ENCODE data around the gene SIM2.

SIM2 gene

GRCh38 chr21:36710729-36711048 is 11.8 kb downstream of the SIM2 start:
- no peak for DNase-seq (ENCODE audit: low read depth)

- DNase-seq (ENCODE audit: low read depth): no peak
These were observed 14.8 kb downstream of the SIM2 start for GRCh38 chr21:36713746-36714145.

GRCh38 chr21:36716387-36716786 is 17.5 kb downstream of the SIM2 start:
- no peak for DNase-seq (ENCODE audit: low read depth)

GRCh38 chr21:36716836-36717235 is 17.9 kb downstream of the SIM2 start:
- no peak for DNase-seq (ENCODE audit: low read depth)

- DNase-seq (ENCODE audit: low read depth): no peak
These were observed 19.1 kb downstream of the SIM2 start for GRCh38 chr21:36717976-36718375.

DNA sequence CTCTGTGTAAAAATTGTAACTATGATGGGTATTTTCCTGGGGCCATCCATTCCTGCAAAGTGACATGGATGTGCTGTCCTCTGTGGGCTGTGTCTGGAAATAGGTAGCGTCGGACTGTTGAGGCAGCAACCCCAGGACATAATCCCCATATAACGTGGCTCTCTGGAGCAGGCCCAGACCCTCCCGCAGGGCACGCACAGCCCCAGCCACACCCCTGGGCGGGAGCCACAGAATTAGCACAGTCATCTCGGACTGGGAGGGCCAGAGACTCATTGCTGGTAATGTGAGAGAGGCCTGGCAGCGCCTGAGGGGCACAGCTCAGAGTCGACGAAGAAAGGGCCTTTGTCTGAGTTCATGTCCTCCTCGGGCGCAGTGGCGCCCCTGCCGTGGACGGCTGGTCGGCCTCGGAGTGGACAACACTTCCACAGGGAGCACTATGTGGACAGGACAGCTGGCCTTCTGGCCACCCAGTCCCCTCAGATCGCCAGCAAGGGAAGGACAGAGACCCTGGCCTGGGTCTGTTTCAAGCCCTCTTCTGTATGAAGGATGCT is 20.1 kb downstream of the SIM2 start:
- no peak for DNase-seq (ENCODE audit: low read depth)

- DNase-seq (ENCODE audit: low read depth): no peak
These were observed 20.7 kb downstream of the SIM2 start for GRCh38 chr21:36719614-36720013.

DNA sequence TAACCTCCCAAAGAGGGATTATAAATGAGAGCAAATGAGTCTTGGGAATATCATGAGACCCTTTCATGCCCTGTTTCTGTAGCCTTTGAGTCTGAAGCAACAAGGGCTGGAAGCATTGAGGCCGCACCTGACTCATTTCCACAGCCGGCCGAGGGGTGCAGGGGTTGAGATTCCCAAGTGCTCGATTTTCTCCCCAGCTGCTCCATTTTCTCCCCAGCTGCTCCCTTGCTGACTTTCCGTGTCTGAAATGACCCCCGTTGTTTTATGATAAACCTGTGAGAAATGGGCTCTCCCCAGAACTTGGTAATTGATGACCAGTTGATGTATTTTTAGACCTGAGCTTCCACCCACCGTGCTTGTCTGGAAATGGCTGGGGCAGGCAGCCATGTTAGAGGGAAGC is 22.9 kb downstream of the SIM2 start:
- no peak for DNase-seq (ENCODE audit: low read depth)

GRCh38 chr21:36722370-36723368 is 23.8 kb downstream of the SIM2 start:
- no peak for DNase-seq (ENCODE audit: low read depth)

DNA sequence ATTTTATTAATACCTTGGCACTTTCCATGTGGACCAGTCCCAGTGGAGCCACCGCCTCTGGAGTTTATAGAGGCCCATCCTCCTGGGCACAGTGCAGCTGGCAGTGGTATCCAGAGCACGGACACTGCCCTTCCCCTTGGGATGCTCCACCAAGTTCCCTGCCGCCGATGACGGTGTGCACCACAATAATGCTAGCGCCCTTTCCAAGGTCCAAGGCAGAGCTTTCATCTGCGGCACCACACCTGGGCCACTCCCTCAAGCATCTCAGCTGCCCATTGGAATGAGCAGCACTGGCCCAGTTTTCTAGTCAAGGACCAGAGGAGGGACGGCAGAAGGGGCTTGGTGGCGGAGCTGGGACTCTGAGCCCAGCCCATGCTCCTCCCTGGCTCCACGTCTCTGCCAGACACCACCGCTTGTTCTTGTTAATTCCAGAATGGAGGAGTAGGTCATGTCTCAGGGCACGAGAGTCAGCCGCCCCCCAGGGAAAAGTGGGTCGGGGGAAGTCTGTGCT is 24.5 kb downstream of the SIM2 start:
- DNase-seq (ENCODE audit: low read depth): no peak

DNA sequence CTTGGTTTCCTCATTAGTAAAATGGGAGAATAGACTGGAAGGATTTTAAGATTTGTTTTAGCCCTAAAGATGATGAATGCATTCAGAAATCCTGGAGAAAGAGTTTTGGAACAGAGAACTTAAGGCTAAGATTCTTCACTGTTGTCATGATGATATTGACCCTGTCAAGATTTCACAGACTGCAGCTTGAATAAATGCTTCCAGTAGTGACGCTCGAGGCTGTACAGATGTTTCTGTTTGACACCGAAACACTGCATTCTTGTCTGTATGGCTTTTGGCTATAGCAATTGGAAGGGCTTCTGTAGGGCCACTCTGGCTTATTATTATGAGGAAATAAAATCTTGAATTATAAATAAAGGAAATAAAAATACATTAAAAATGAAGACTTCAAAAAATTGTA is 25.7 kb downstream of the SIM2 start:
- no peak for DNase-seq (ENCODE audit: low read depth)

GRCh38 chr21:36725793-36726386 is 27.0 kb downstream of the SIM2 start:
- DNase-seq (ENCODE audit: low read depth): no peak

- no peak for DNase-seq (ENCODE audit: low read depth)
These were observed 29.0 kb downstream of the SIM2 start for GRCh38 chr21:36727866-36728265.

DNA sequence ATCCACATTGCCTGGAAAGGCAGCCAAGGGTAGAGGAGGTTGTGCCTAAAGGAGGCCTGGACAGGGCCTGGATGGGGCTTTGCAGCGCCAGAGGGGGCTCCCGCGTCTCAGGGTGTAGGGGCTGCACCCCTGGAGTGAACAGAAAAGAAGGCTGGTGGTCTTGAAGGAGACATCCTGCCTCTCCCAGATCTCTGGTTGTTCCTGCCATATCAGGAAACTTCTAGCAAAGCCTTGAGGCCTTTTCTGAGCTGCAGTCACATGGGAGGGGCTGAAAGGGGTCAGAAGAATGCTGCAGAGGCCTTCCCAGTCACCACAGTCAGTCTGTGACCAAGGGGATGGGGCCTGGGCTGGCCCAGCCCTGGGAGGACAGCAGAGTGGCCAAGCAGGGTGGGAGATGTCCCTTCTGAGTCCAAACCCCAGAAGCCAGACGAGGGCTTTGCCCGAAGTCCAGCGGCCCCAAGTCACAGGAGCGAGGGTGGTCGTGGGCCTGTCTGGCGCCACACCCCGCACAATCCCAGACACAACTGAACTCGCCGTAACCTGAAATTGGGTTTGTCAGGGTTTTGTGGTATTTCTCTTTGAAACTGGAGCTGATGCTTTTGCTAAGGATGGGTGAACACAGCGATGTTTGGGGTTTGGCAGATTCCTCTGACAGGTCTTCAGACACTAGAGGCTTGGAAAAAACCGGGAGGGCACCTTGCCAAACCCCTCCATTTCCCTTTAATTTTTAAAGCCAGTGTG is 29.6 kb downstream of the SIM2 start:
- DNase-seq (ENCODE audit: low read depth): no peak

- DNase-seq (ENCODE audit: low read depth): no peak
These were observed 30.5 kb downstream of the SIM2 start for GRCh38 chr21:36729310-36729970.

DNA sequence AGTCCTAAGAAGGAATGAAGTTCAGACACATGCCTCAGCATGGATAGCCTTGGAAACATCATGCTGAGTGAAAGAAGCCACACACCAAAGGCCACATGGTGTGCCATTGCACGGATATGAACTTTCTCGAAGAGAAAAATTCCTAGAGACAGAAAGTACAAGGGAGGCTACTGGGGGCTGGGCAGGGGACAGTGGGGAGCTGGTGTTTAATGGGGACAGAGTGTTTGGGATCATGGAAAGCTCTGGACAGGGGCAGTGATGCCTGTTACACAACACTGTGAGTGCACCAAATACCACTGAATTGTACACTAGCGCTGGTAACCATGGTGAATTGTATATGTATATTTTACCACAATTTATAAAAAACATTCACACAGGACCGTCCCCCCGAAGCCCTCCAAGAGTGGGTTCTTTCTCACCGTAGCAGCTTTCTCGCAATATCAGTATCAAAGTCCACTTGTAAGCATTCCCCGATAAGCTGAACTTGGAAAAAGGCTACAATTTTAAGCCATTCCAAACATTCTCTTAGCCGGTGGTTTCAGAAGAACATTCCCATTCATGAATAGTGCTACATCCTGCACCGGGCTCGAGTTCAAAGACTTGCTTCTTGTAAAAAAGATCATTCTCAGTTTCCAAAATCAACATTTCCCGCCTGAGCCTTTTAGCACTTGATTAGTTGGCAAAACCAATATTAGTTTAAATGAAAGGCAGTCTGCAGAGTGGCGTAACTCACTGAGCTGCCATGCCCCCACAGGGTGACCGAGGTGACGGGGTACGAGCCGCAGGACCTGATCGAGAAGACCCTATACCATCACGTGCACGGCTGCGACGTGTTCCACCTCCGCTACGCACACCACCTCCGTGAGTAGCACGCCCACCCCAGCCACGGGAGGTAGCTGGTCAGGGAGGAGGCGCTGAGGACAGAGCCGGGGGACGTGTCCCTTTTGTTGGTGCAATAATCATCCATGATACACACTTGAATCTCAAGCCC is 31.7 kb downstream of the SIM2 start:
- no peak for DNase-seq (ENCODE audit: low read depth)

DNA sequence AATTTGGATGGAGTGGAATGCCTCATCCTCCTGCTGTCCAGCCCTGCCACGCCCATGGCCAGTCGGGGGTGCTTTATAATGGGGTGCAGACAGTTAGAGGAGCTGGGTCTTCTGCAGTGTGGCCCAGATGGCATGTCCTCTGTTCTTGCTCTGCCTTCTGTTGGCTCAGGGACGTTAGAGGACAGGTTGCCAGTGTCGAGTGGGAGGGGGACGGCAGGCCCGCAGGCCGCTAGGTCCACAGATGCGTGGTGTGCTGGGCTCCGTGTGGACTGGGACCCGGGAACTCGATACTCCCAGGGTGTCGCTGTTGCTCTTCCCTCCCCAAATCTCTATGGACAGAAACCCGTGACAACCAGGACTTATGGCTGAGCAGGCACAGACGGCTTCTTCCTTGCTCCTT is 33.3 kb downstream of the SIM2 start:
- no peak for DNase-seq (ENCODE audit: low read depth)

GRCh38 chr21:36732761-36733160 is 33.8 kb downstream of the SIM2 start:
- no peak for DNase-seq (ENCODE audit: low read depth)

DNA sequence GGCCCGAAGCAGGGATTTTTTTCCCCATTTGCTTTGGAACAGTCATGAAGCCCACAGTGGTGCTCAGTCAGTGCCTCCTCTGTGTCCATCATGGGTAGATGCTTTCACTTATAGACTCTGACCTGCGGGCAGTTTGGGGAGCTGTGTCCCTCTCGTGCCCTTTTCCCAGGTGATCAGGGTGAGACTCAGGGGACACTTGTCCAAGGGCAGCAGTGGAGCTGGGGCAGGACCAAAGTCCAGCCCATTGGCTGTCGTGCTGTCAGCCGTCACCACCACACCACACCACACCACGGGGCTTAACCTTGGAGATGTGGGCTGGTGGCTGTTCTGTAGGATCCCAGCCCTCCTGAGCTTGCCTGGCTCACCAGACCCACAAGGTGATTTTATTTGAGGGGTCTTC is 34.9 kb downstream of the SIM2 start:
- no peak for DNase-seq (ENCODE audit: low read depth)

- no peak for DNase-seq (ENCODE audit: low read depth)
These were observed 35.7 kb downstream of the SIM2 start for GRCh38 chr21:36734367-36735200.
